IMR-90 (cell line): ENCODE measurements around the gene COPZ1. TPM values are rescaled to one million over a fixed set of nuclear protein-coding genes. Genes with fewer than 3 reads are reported as not detected.

Experiments
- ATAC-seq: fragments of 200-7000 bp; cut with Tn5 transposase; 2 replicates; pipeline ENCODE4 v1.9.1; 2020; ENCODE audit warnings: low read depth, mild to moderate bottlenecking, moderate library complexity
- BruUV-seq: library from RNA; stranded (reverse); fragments of 400-500 nt; replicated peaks from 2 replicates; lab custom pipeline; 2021; lab: Mats Ljungman, UMichigan
- CTCF ChIA-PET: fragments of 300-600 bp; formaldehyde crosslinking; extraction: SDS; loops from one replicate; lab custom pipeline; 2021; ENCODE audit warnings: antibody characterized with exemption; lab: Yijun Ruan, JAX
- POLR2A ChIA-PET: fragments of 300-600 bp; sonication (Branson Sonifier 250); formaldehyde crosslinking; loops from one replicate; lab custom pipeline; 2022; ENCODE audit warnings: antibody characterized with exemption; ENCODE audit not compliant: unreplicated experiment; lab: Charles Lee
- DNase-seq: peaks from one replicate; pipeline ENCODE4 v3.0.0; 2013
- H2AFZ ChIP-seq: replicated peaks from 2 replicates; pipeline ENCODE3; 2013; ENCODE audit warnings: low read length, mild to moderate bottlenecking; ENCODE audit not compliant: poor library complexity
- H2AK5ac ChIP-seq: 2 replicates; pipeline ENCODE4 v1.6.1; 2013; ENCODE audit warnings: low read depth, low read length, inconsistent platforms
- H2AK9ac ChIP-seq: replicated peaks from 2 replicates; pipeline ENCODE3; 2013; ENCODE audit warnings: mild to moderate bottlenecking, low read depth, low read length, moderate library complexity; ENCODE audit not compliant: poor library complexity
- H2BK120ac ChIP-seq: 2 replicates; pipeline ENCODE4 v1.6.1; 2013; ENCODE audit warnings: low read depth, low read length, inconsistent platforms
- H2BK15ac ChIP-seq: 3 replicates; pipeline ENCODE4 v1.6.1; 2013; ENCODE audit warnings: low read depth, low read length, inconsistent platforms
- H2BK20ac ChIP-seq: 2 replicates; pipeline ENCODE4 v1.6.1; 2013; ENCODE audit warnings: low read depth, mild to moderate bottlenecking, inconsistent platforms, low read length, moderate library complexity
- H2BK5ac ChIP-seq: 2 replicates; pipeline ENCODE4 v1.6.1; 2013; ENCODE audit warnings: mild to moderate bottlenecking, low read depth, low read length, inconsistent platforms; ENCODE audit not compliant: poor library complexity, severe bottlenecking
- H3K14ac ChIP-seq: replicated peaks from 2 replicates; pipeline ENCODE4 v1.6.1; 2013; ENCODE audit warnings: low read depth, low read length, inconsistent platforms
- H3K18ac ChIP-seq: 2 replicates; pipeline ENCODE4 v1.6.1; 2013; ENCODE audit warnings: low read depth, low read length, control low read depth
- H3K23ac ChIP-seq: 2 replicates; pipeline ENCODE4 v1.6.1; 2013; ENCODE audit warnings: low read depth, low read length, inconsistent platforms
- H3K27ac ChIP-seq: 2 replicates; pipeline ENCODE4 v1.5.1; 2013; ENCODE audit warnings: mild to moderate bottlenecking, control low read depth, low read length; ENCODE audit not compliant: insufficient read depth
- H3K27me3 ChIP-seq: 2 replicates; pipeline ENCODE4 v1.6.1; 2013; ENCODE audit warnings: low read length; ENCODE audit not compliant: control insufficient read depth, insufficient read depth
- H3K36me3 ChIP-seq: 2 replicates; pipeline ENCODE4 v1.6.1; 2013; ENCODE audit warnings: low read length, mixed read lengths; ENCODE audit not compliant: control insufficient read depth, insufficient read depth
- H3K4ac ChIP-seq: 2 replicates; pipeline ENCODE4 v1.6.1; 2013; ENCODE audit warnings: low read depth, low read length, inconsistent platforms
- H3K4me1 ChIP-seq: 2 replicates; pipeline ENCODE4 v1.6.1; 2013; ENCODE audit warnings: low read length, mixed read lengths; ENCODE audit not compliant: control insufficient read depth, insufficient read depth
- H3K4me2 ChIP-seq: 2 replicates; pipeline ENCODE4 v1.6.1; 2013; ENCODE audit warnings: low read depth, mild to moderate bottlenecking, control low read depth, low read length, moderate library complexity
- H3K4me3 ChIP-seq: 2 replicates; pipeline ENCODE4 v1.5.1; 2013; ENCODE audit warnings: low read depth, mild to moderate bottlenecking, control low read depth, low read length, moderate library complexity; ENCODE audit not compliant: insufficient read depth
- H3K56ac ChIP-seq: 2 replicates; pipeline ENCODE4 v1.6.1; 2013; ENCODE audit warnings: low read length, inconsistent platforms; ENCODE audit not compliant: insufficient read depth; ENCODE audit errors: extremely low read depth
- H3K79me1 ChIP-seq, 2 experiments: 2 replicates each; pipeline ENCODE4 v1.6.1; 2013; ENCODE audit warnings: low read length in 2 of 2, inconsistent platforms in 1 of 2, low read depth in 1 of 2
- H3K9ac ChIP-seq: 2 replicates; pipeline ENCODE4 v1.6.1; 2013; ENCODE audit warnings: low read depth, low read length, control low read depth
- H3K9me1 ChIP-seq: 2 replicates; pipeline ENCODE4 v1.6.1; 2013; ENCODE audit warnings: low read length, inconsistent platforms; ENCODE audit not compliant: insufficient read depth
- H3K9me3 ChIP-seq: 2 replicates; pipeline ENCODE4 v1.6.1; 2013; ENCODE audit warnings: low read length; ENCODE audit not compliant: control insufficient read depth, insufficient read depth
- H4K20me1 ChIP-seq: 2 replicates; pipeline ENCODE4 v1.6.1; 2013; ENCODE audit warnings: low read length, inconsistent platforms; ENCODE audit not compliant: insufficient read depth
- H4K5ac ChIP-seq: 2 replicates; pipeline ENCODE4 v1.6.1; 2013; ENCODE audit warnings: mild to moderate bottlenecking, low read depth, low read length, control low read depth
- H4K8ac ChIP-seq, 2 experiments: 2 replicates each; pipeline ENCODE4 v1.6.1; 2013; ENCODE audit warnings: low read depth in 2 of 2, low read length in 2 of 2, control low read depth in 1 of 2, inconsistent platforms in 1 of 2
- H4K91ac ChIP-seq: 2 replicates; pipeline ENCODE4 v1.6.1; 2013; ENCODE audit warnings: low read depth, low read length, inconsistent platforms; ENCODE audit not compliant: insufficient read depth
- BHLHE40 ChIP-seq: fragments of 150-350 bp; IDR thresholded peaks from 2 replicates; pipeline ENCODE4 v1.6.1; 2016; ENCODE audit warnings: mild to moderate bottlenecking, low read depth, low read length
- CEBPB ChIP-seq: IDR thresholded peaks from 2 replicates; pipeline ENCODE4 v1.6.1; 2012; ENCODE audit warnings: low read depth, low read length, improper control_type of control experiment
- CHD1 ChIP-seq: IDR thresholded peaks from 2 replicates; pipeline ENCODE4 v1.6.1; 2012; ENCODE audit warnings: low read depth, low read length, improper control_type of control experiment
- FOS ChIP-seq: fragments of 150-350 bp; IDR thresholded peaks from 2 replicates; pipeline ENCODE4 v1.6.1; 2016; ENCODE audit warnings: low read depth, low read length
- MXI1 ChIP-seq: IDR thresholded peaks from 2 replicates; pipeline ENCODE4 v1.6.1; 2012; ENCODE audit warnings: low read depth, mild to moderate bottlenecking, low read length, moderate library complexity, borderline replicate concordance
- NFE2L2 ChIP-seq: fragments of 150-350 bp; IDR thresholded peaks from 2 replicates; pipeline ENCODE4 v1.6.1; 2016; ENCODE audit warnings: low read depth, mild to moderate bottlenecking, low read length
- RAD21 ChIP-seq: IDR thresholded peaks from 2 replicates; pipeline ENCODE4 v1.6.1; 2012; ENCODE audit warnings: low read length, improper control_type of control experiment
- RCOR1 ChIP-seq: IDR thresholded peaks from 2 replicates; pipeline ENCODE4 v1.6.1; 2012; ENCODE audit warnings: mild to moderate bottlenecking, low read length, improper control_type of control experiment; ENCODE audit not compliant: insufficient replicate concordance
- RFX5 ChIP-seq: IDR thresholded peaks from 2 replicates; pipeline ENCODE4 v1.8.0; 2012; ENCODE audit warnings: low read depth, mild to moderate bottlenecking, low read length, moderate library complexity
- SMC3 ChIP-seq: fragments of 150-350 bp; IDR thresholded peaks from 2 replicates; pipeline ENCODE4 v1.6.1; 2016; ENCODE audit warnings: low read depth, mild to moderate bottlenecking, antibody characterized with exemption, low read length, moderate library complexity
- WGBS, 2 experiments: methylation state at CpG; one replicate each; pipeline versions ENCODE4 v1.1.5 to v1.1.7; 2013; ENCODE audit warnings: missing lambda C conversion rate in 2 of 2; ENCODE audit not compliant: insufficient read length in 1 of 2; ENCODE audit errors: extremely low coverage in 2 of 2; 5-methylcytosine and 5-hydroxymethylcytosine counted together
- dilution Hi-C: fragments of 300-500 bp; cut with HindIII; formaldehyde crosslinking; loops from one replicate; pipeline ENCODE4 v1.14.3; 2018; ENCODE audit warnings: low sequenced_read_pairs; ENCODE audit not compliant: unreplicated experiment
- in situ Hi-C: fragments of 300-500 bp; cut with MboI; formaldehyde crosslinking; loops from 3 replicates; pipeline ENCODE4 v1.14.3; 2019; ENCODE audit warnings: low sequenced_read_pairs, inconsistent platforms, mixed read lengths
- intact Hi-C: fragments of 100-400 bp; cut with micrococcal nuclease; formaldehyde crosslinking; loops from 2 replicates; pipeline ENCODE4 v1.10.0; 2022
- polyA plus RNA-seq, 3 experiments: library from polyadenylated mRNA; depleted of rRNA; stranded (reverse); fragments of >200 nt; gene quantifications; 2 replicates each; pipeline ENCODE4 v1.2.3, GENCODE V29; 2012; ENCODE audit warnings: low replicate concordance in 1 of 3
- total RNA-seq: library from RNA; depleted of rRNA; stranded (reverse); fragments of >200 nt; gene quantifications from 2 replicates; pipeline ENCODE4 v1.2.3, GENCODE V29; 2012
- TF ChIP-seq, protein P1 (sequence below): fragments of 150-350 bp; IDR thresholded peaks from 2 replicates; pipeline ENCODE4 v1.6.1; 2017; ENCODE audit warnings: mild to moderate bottlenecking, antibody characterized with exemption, low read length, low read depth

COPZ1 gene
- total and polyA plus RNA-seq, 2 of the 4 experiments (the other 2 are of a cell fraction) = 187 to 382 TPM

- TF ChIP-seq RCOR1 (no peak), MXI1 (no peak), CHD1 (no peak), BHLHE40 (no peak), SMC3 (no peak), CEBPB (no peak), NFE2L2 (no peak), FOS (no peak), RFX5 (no peak), RAD21 (no peak)
- TF ChIP-seq, protein P1, sequence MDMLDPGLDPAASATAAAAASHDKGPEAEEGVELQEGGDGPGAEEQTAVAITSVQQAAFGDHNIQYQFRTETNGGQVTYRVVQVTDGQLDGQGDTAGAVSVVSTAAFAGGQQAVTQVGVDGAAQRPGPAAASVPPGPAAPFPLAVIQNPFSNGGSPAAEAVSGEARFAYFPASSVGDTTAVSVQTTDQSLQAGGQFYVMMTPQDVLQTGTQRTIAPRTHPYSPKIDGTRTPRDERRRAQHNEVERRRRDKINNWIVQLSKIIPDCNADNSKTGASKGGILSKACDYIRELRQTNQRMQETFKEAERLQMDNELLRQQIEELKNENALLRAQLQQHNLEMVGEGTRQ = no peak
- Histone ChIP-seq H3K18ac (no peak overlapping the region), H3K4ac (no peak overlapping the region), H3K9me1 (no peaks in the 10 kb centered on the region), H2BK120ac (no peak overlapping the region), H2BK5ac (no peak overlapping the region), H4K8ac (no peak overlapping the region), H3K14ac (no peak overlapping the region), H3K9me3 (no peaks in the 10 kb centered on the region), H3K27me3 (no peaks in the 10 kb centered on the region), H3K4me3 (no peak overlapping the region), H4K20me1 (peaks cover 22% of the 10 kb centered on the region), H2AK5ac (no peak overlapping the region), H3K9ac (no peak overlapping the region), H3K56ac (no peak overlapping the region), H3K4me2 (no peak overlapping the region), H2AFZ (peak overlapping the region; percentile 33), H2BK15ac (no peak overlapping the region), H3K4me1 (no peaks in the 10 kb centered on the region), H3K23ac (no peak overlapping the region), H3K36me3 (peaks cover 32% of the 10 kb centered on the region), H2AK9ac (no peak overlapping the region), H4K91ac (no peak overlapping the region), H2BK20ac (no peak overlapping the region), H3K79me1 (peaks cover 0 to 13% of the 10 kb centered on the region in 2 experiments; a peak in 2 of 4 replicates), H4K5ac (no peak overlapping the region), H3K27ac (no peak overlapping the region)
- ATAC-seq (no peak), DNase-seq (no peak)
- in situ Hi-C loops (no loop called here), dilution Hi-C loops (no loop called here), intact Hi-C loops (no loop called here)
- 29% methylated on average over 11 of the region's 51 CpGs; no CpG with 5 or more reads in 1 of the 2 experiments for WGBS, 2 experiments
- ChIA-PET POLR2A (no interaction called here), CTCF (no interaction called here)
- BruUV-seq = no TSS peak
These were observed 66.0 kb downstream of the COPZ1 start for GRCh38 chr12:54390668-54391551.
